ENCODE results near the gene LYRM2.

LYRM2 gene

DNA sequence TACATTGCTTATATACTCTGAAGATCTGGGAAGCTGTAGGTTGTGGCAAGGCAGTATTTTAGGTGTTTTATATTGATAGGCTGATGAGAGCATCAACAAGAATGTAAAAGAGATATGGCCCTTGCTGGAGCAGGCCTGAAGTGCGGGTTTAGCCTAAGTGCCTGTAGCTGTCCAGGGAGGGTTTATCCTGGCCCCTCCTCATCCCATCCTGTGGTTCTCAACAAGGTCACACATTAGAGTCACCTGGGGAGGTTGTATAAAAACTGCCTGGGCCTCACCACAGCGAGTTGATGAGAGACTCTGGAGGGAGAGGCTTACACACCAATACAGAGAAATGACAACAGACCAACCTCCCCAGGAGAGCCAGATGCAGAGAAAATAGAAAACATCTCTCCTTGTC, 48.4 kb downstream of the LYRM2 start:
- no peaks in the 10 kb centered on the region for H3K9me3 ChIP-seq (ENCODE audit: severe bottlenecking)
- H3K4me3 ChIP-seq (ENCODE audit: low read depth, low read length): no peak overlapping the region
- H3K36me3 ChIP-seq: no peaks in the 10 kb centered on the region
- H3K27me3 ChIP-seq (ENCODE audit: insufficient read depth, low read depth, severe bottlenecking): no peaks in the 10 kb centered on the region
- TF ChIP-seq CTCF (IDR thresholded peaks at IDR 0.05; ENCODE audit: low read depth, low read length): no peak
- DNase-seq: no peak
- H3K27ac ChIP-seq: no peak overlapping the region

- H3K4me3 ChIP-seq (ENCODE audit: low read depth, low read length): no peak overlapping the region
- no peaks in the 10 kb centered on the region for H3K36me3 ChIP-seq
- DNase-seq: peak; percentile 58
- no peaks in the 10 kb centered on the region for H3K27me3 ChIP-seq (ENCODE audit: insufficient read depth, low read depth, severe bottlenecking)
- no peak overlapping the region for H3K27ac ChIP-seq
- TF ChIP-seq CTCF (IDR thresholded peaks at IDR 0.05; ENCODE audit: low read depth, low read length): peak; percentile 42; the same call in 1 of the 2 replicates
- no peaks in the 10 kb centered on the region for H3K9me3 ChIP-seq (ENCODE audit: severe bottlenecking)
Observed at GRCh38 chr6:89589297-89590025, 49.1 kb downstream of the LYRM2 start.

GRCh38 chr6:89585154-89585553, 53.4 kb downstream of the LYRM2 start:
- Histone ChIP-seq H3K9me3 (ENCODE audit: severe bottlenecking) (no peaks in the 10 kb centered on the region), H3K4me3 (ENCODE audit: low read depth, low read length) (no peak overlapping the region), H3K36me3 (no peaks in the 10 kb centered on the region), H3K27ac (no peak overlapping the region), H3K27me3 (ENCODE audit: insufficient read depth, low read depth, severe bottlenecking) (no peaks in the 10 kb centered on the region)
- TF ChIP-seq CTCF (IDR thresholded peaks at IDR 0.05; ENCODE audit: low read depth, low read length): no peak
- no peak for DNase-seq

GRCh38 chr6:89584539-89584938, 54.0 kb downstream of the LYRM2 start:
- Histone ChIP-seq H3K4me3 (ENCODE audit: low read depth, low read length) (no peak overlapping the region), H3K27me3 (ENCODE audit: insufficient read depth, low read depth, severe bottlenecking) (no peaks in the 10 kb centered on the region), H3K9me3 (ENCODE audit: severe bottlenecking) (no peaks in the 10 kb centered on the region), H3K36me3 (no peaks in the 10 kb centered on the region), H3K27ac (peak overlapping the region; percentile 59)
- DNase-seq: no peak
- no peak for TF ChIP-seq CTCF (IDR thresholded peaks at IDR 0.05; ENCODE audit: low read depth, low read length)

GRCh38 chr6:89583559-89583958, 55.0 kb downstream of the LYRM2 start:
- peak overlapping the region; percentile 59 for H3K27ac ChIP-seq
- no peaks in the 10 kb centered on the region for H3K36me3 ChIP-seq
- H3K4me3 ChIP-seq (ENCODE audit: low read depth, low read length): no peak overlapping the region
- no peaks in the 10 kb centered on the region for H3K9me3 ChIP-seq (ENCODE audit: severe bottlenecking)
- no peaks in the 10 kb centered on the region for H3K27me3 ChIP-seq (ENCODE audit: insufficient read depth, low read depth, severe bottlenecking)
- peak; percentile 39; the same call in 1 of the 2 replicates for TF ChIP-seq CTCF (IDR thresholded peaks at IDR 0.05; ENCODE audit: low read depth, low read length)
- peak; percentile 69 for DNase-seq

Measured in WERI-Rb-1 (cell line).